ENCODE measurements around the gene MAPK8IP1.

The MAPK8IP1 gene

DNA sequence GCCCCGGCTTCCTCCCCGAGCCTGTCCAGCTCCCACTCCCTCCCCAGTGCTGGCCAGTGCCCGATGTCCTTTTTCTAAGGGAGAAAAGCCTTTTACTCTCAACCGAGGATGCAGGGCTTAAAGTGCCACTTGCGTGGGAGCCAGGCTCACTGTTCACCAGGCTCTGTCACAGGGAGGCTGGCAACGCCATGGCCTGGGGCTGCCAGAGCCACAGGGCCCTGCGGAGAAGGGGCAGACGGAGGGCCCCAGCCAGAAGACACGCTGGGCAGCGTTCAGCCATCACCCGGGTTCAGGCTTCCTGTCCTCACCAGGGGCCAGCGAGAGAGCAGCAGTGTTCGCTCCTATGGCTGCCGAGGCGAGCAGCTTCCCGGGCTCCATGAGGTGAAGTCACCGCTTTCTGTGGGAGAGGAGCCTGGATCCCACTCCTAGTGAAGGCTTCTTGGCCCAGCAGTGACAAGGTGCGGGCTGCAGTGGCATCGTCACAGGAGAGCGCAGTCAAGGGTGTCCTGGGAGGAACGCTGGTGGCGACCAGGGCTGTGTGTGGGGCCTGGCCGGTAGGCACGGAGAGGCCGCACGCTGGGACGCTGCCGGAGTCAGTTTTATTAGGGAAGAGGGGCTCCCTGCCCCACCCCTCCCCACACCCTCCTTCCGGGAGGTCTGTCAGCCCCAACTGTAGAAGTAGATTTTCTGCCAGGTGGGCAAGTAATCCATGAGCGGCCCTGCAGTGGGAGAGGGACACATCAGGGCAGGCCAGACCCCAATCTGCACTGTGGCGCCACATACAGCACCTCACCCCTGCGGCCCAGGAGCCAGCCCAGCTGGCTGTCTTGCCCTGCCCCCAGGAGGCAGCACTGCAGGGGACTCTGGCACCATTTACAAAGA is 24.4 kb downstream of the MAPK8IP1 start:
- no peak for DNase-seq (ENCODE audit: low spot score)

DNA sequence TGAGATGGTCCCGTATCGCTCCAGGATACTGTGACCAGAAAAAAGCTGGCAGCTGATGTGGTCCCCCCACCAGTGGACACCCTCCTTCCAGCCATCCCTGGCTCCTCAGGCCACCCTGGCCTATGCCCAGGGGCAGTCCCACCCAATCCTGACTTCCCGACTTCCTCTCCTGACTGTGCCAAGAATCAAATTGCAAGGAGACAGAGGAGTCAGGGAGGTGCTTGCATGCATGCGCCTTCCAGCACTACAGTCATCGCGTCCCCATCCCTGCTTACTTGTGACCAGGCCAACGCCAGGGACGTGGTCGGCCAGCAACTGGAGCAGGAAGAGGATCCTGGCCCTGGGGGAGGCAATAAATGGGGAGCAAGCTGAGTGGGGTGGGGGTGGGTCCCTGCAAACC is 25.2 kb downstream of the MAPK8IP1 start:
- DNase-seq (ENCODE audit: low spot score) = no peak

DNA sequence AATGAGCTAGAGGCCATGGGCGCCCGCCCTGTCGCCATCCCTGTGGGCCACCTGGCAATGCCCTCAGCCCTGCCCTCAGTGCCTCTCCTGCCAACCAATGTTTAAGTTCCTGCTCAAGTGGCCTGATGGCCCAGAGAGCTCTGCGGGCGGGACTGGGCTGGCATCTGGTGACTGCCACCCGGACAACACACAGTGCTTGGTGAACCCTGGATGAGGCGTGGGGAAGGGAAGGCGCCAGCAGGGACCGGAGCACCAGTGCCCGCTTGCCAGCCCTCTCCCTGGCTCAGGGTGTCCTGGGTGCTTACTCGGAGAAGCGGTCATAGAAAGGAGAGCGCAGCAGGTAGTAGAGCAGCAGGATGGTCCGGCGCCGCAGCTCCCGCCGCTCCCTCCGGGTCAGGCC is 28.1 kb downstream of the MAPK8IP1 start:
- DNase-seq (ENCODE audit: low spot score) = no peak

DNA sequence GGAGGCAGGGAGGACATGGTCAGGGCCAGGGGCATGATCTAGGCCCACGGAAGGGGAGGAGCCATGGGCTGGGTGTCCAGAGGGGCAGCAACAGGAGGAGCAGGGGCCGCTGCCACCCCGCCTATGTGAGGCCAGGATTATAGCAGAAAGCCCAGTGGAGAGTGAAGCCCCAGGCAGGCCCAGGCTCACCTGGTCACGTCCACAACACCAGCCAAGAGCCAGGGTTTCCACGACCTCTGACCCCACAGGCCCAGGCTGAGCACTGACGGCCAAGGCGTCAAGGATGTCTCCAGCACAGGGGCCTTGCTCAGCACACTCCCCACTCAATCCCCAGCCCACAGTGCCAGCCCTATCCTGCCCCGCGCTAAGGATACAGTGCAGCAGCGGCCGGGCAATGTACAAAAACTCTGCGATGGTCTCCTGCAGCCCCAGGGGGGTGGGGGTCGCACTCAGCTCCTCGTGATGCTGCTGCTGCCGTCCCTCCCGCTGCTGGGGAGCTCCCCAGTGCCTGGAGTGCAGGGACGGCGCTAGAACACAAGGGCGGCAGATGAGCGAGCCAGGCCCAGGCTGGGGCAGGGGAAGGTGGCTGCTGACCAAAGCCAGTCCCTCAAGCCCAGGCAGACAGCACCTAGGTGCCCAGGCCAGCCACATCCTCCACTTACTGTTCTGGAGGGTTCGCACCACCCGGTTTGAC is 28.6 kb downstream of the MAPK8IP1 start:
- DNase-seq (ENCODE audit: low spot score) = no peak

DNA sequence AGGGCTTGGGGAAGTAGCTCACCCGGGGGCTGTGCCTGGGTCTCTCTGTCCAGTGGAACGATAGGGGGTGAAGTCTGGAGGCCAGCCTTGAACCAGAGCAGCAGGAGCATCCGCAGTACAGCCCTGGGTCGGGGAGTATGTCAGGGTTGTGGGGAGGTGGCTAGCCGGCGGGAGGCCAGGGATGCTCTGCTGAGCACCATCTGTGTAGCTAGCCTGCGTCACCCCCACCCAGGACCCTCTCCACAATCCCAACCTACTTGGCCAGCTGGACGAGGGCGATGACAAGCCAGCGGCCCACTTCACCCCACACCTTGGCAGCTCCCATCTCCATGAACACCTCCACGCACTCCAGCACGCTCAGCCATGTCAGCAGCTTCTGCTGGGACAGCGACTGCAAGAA is 30.0 kb downstream of the MAPK8IP1 start:
- no peak for DNase-seq (ENCODE audit: low spot score)

DNA sequence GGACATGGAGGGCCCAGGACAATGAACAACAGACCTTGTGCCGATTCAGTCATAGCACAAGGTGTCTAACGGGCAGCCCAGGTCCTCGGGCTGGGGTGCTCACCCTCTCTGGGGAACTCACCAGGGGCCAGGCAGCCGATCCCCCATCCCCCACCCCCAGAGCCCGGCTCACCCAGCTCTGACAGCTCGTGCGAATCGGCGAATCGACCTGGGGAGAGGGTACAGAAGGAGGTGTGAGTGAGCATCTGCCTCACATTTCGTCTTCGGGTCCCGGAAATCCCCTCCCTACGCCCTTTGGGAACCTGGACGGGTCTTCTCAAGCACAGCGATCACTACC is 31.8 kb downstream of the MAPK8IP1 start:
- DNase-seq (ENCODE audit: low spot score) = no peak

DNA sequence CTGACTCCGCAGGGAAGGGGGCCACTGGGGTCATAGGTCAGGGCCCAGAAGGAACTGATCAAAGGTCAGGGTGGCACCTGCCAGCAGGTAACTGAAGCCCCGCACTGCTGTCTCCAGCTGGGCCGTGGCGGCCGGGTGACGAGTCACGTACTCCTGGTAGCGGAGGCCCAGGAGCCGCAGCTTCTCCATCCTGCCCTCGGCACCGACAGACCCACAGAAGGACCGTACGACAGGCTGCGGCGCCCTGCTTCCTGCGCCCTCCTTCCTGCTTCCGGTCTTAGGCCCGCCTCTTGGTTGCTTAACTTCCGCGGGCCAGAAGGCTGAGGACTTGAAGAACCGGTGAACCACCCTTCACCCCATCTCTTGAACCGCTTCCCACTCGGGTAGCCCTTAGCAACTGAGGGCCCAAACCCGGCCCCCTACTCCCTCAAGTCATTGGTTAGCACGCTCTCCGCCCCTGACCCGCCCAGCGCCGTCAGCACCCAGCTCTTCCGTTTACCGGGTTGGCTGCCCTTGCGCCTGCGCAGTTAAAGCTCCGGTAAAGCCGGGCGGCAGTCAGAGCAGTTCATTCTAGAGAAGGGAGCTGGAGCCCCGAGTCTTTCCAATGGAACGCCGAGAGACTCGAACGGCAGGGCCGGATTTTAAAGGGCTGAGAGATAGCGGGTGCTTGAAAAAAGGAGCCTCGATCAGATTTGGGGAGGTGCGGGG is 32.3 kb downstream of the MAPK8IP1 start, which contains the start of gene PEX16:
PEX16 (minus strand) TSS at position 255 of the 708 bp plus-strand sequence; CDS start at position 189, 66 bp downstream.
- peak; percentile 99 for DNase-seq (ENCODE audit: low spot score)

DNA sequence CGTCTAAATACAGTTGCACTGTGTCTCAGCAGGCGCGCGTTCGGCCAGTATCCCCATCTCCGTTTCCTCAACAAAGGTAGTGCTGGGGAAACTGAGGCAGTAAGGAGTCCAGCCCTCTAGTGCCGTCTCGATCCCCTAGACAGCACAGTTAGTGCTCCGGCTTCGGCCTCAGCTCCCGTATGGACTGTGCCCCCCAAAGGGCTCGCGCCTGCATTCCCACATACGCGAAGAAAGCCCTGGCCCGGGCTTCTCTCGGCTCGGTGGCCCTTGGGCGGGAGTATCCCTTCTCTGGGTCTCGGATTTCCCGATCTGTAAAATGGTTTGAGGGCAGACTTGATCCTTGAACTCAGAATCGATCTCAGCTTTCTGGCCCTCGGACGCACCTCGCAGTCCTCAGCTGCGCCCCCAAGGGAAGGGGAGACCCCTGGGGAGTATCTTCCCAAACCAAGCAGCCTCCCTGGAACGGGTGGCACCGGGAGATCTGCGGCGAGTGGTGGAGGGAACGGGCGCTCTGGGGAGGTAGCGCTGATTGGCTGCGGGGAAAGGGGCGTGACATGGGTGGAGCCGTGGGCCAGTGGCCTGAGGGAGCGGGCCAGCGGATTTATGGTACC is 33.0 kb downstream of the MAPK8IP1 start:
- DNase-seq (ENCODE audit: low spot score) = peak; percentile 93

DNA sequence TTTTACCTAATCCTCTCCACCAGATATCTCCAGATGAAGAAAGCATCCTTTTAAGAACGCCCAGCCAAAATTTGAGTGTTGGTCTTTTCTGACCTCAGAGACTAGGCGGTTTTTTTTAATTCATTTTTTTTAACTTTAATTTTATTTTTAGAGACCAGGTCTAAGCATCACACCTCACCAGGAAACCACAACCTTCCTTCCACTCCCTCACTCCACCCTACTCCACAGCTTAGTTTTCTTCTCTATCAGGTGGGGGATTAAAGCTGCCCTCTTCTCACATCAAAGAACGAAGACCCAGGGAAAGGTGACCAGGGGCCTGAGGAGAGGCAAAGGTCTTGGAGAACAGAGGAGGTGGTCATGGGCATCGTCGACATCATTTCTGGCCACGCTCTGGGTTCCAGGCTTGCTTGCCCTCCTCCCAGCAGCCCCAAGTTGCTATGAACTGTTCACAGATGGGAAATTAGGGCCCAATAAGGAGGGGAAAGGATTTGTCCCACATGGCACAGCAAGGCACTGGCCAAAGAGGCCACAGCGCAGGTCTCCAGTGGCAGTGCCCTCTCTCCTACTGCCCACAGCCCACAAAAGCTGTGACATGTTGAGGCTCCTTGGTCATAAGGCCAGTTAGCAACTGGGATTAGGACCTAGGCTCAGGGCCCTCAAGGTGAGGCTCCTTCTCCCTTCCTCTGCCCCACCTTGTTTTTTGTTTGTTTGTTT is 33.7 kb downstream of the MAPK8IP1 start:
- DNase-seq (ENCODE audit: low spot score) = no peak

DNA sequence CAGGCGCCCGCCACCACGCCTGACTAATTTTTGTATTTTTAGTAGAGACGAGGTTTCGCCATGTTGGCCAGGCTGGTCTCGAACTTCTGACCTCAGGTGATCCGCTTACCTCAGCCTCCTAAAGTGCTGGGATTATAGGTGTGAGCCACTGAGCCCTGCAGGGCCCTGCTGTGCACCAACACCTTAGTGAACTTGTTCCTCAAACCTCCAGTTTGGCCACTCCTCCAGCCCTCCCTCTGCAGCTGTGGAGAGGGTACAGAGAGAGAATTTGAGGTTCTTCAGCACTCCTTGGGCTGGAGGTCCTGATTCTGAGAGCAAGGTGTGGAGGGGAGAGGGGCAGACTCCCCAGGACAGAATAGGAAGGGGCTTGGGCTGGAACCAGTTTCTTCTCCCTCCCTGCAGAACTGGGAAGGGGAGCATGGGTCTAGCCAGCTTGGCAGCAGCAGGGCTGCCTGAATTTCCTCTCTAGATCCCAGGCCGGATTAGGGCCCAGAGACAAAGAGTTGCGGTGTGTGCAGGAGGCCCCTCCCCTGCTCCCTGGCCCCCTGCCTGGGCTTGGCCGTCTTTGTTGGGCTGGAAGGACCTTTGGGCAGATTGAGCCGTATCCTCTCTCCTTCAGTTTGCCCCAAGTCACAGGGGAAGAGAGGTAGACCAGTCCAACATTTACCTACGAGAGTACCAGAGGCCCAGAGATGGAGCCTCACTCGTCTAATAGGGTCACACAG is 34.5 kb downstream of the MAPK8IP1 start:
- DNase-seq (ENCODE audit: low spot score) = no peak

DNA sequence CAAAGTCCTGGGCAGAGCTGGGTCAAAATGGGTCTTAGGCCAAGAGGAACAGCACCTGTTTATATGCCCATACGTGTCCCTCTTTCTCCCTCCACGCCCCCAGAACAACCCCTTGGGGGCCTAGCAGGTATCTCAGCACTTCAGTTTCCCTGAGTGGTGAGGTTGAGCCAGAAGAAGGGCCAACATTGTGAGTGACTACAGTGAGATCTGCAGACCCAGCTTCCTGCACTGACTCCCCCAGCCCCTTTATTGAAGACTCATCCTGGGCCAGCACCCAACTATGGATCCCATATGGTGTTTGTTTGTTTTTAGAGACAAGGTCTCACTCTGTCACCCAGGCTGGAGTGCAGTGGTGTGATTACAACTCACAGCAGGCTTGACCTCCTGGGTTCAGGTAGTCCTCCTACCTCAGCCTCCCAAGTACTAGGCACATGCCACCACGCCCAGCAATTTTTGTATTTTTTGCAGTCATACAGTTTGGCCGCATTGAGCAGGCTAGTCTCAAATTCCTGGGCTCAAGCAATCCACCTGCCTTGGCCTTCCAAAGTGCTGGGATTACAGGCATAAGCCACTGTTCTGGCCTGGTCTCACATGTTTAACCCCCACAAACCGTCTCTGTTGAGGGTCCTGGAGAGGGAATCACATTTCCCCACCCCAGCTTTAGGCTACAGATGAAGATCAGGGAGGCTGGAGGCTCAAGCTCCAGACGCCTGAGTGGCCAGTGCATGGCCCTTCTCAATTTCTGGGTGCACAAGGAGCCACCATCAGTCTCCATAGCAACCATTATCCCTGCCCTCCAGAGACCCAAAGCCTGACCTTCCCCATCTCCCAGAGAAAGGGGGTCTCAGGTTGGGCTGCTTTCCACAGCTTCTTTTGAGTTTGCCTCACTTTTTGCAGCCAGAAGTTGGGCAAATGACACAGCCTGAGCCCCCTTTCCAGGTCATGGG is 35.4 kb downstream of the MAPK8IP1 start:
- DNase-seq (ENCODE audit: low spot score) = no peak

DNA sequence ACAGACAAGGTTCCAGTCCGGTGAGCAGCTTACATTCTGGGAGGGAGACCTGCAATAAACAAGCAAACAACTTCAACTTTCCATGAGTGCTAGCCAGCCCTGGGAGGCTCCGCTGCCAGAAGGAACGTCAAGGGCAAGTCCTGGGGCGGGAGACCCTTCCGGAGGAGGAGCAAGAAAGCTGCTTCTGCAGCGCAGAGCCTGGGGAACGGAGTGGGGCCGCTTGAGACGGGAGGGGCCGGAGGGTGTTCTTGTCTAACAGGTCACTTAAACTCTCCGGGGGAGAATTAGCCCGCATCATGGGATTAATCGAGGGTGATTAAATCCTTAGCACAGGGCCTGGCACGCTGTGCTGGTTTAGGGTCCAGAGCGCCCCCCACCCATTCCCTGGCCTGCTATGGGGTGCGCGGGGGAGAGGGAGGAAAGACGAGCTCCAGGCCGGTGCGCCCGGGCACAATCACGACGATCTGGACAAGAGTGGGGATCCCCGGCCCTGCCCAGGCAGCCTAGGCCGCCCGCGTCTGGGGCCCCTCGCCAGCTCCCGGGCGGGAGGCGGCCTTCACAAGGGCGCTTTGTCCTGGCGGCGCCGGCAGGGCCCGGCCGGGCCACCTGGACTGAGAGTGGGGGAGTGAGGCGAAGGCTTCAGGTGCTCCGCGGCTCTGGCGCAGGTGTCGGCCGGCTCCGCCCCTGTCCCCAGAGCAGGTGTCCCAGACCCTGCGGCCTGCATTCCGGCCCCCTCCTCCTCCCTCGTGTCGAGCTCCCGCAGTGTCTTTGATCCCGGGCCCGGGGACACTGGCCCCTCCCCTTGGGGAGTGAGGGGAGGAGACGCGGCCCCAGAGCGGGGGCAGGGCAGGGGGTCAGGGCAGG is 36.3 kb downstream of the MAPK8IP1 start:
- no peak for DNase-seq (ENCODE audit: low spot score)

DNA sequence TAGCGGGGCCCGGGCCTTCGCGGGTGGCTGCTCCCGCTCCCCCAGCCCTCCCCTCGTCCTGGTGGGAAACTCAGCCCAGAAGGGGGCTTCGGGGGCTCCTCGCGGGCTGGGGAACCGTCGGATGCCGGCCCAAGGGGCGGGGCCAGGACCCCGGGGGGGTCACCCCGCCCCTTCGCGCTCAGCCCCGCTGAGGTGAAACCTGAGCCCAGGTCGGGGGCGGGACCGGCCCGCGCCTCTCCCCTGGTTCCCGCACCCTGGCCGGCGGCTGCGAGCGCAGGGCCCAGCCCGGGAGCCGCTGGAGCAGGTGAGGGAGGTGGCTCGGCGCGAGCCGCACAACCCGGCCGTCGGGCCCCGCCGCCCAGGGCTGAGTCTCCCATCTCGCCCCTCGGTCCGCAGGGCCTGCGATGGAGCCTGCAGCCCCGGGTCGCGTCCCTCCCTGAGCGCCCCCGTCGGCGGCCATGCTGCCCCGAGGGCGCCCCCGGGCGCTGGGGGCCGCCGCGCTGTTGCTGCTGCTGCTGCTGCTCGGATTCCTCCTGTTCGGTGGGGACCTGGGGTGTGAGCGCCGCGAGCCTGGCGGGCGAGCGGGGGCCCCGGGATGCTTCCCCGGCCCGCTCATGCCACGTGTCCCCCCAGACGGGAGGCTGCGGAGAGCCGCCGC is 37.1 kb downstream of the MAPK8IP1 start, which contains the start of gene LARGE2:
LARGE2 (plus strand) TSS at position 232 of the 658 bp plus-strand sequence; CDS start at position 459, 227 bp downstream.
- no peak for DNase-seq (ENCODE audit: low spot score)

DNA sequence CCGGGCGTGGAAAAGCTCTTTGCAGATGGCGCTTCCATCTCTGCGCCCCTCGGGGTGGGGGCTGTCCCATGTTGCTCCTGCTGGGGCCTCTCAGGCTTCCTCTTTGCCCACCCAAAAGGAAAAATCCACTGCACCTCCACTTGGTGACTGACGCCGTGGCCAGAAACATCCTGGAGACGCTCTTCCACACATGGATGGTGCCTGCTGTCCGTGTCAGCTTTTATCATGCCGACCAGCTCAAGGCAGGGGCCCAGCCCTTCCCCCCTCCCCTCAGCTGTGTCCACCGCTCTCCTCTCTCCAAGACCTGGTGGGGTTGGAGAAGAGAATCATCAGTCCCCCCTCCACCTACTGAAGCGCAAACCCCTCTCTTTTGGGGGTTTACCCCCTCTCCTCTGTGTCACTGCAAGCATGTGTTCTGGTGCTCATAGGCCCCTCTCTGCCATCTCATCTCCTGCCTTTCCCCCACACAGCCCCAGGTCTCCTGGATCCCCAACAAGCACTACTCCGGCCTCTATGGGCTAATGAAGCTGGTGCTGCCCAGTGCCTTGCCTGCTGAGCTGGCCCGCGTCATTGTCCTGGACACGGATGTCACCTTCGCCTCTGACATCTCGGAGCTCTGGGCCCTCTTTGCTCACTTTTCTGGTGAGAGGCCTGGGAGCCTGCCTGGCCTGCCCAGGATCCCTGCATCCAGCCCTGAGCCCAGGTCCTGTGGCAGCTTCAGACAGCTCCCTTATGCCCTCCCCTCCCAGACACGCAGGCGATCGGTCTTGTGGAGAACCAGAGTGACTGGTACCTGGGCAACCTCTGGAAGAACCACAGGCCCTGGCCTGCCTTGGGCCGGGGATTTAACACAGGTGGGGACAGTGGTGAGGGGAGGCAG is 38.8 kb downstream of the MAPK8IP1 start:
- no peak for DNase-seq (ENCODE audit: low spot score)

DNA sequence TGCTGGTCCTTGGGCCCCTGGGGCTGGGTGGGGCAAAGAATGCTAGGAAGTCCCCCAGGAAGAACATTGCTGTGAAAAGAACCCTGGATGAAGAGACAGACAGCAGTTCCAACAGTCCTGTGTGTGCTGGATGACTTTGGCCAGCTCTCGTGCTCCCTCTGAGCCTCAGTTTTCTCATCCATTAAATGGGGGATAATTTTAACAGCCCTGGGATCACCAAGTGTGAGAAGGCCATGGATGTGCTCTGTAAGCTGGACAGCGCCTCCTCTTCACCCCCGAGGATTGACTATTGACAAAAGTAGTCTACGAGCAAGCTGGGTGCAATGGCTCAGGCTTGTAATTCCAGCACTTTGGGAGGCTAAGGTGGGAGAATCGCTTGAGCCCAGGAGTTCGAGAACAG is 39.5 kb downstream of the MAPK8IP1 start:
- DNase-seq (ENCODE audit: low spot score) = no peak

DNA sequence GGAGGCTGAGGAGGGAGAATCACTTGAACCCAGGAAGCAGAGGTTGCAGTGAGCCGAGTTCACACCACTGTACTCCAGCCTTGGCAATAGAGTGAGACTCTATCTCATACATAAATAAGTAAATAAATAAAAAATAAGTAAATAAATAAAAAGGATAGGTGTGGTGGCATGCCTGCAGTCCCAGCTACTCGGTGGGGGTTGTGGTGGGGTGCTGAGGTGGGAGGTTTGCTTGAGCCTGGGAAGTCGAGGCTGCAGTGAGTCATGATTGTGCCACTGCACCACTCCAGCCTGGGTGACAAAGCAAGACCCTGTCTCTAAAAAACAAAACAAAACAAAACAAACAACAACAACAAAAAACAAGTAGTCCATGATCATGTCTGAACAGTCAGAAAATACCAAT is 40.1 kb downstream of the MAPK8IP1 start:
- no peak for DNase-seq (ENCODE audit: low spot score)

DNA sequence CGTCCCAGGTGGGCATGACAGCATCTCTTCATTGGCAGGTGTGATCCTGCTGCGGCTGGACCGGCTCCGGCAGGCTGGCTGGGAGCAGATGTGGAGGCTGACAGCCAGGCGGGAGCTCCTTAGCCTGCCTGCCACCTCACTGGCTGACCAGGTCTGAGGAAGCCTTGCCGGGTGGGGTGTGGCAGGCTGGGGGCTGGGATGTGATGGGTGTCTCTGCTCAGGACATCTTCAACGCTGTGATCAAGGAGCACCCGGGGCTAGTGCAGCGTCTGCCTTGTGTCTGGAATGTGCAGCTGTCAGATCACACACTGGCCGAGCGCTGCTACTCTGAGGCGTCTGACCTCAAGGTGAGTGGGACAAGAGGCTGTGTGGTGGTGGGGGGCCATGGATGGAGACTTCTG is 40.5 kb downstream of the MAPK8IP1 start:
- DNase-seq (ENCODE audit: low spot score) = no peak
